HCT116 (cell line): ENCODE results near the gene C11orf91. TPM values are rescaled to one million over a fixed set of nuclear protein-coding genes. Genes with fewer than 3 reads are reported as not detected.

Experiments
- ATAC-seq: fragments of 200-7000 bp; cut with Tn5 transposase; 2 replicates; pipeline ENCODE4 v1.9.1; 2020; ENCODE audit warnings: mild to moderate bottlenecking, moderate library complexity
- BruUV-seq: library from RNA; stranded (reverse); fragments of 400-500 nt; replicated peaks from 2 replicates; lab custom pipeline; 2021; lab: Mats Ljungman, UMichigan
- CTCF ChIA-PET: fragments of 300-600 bp; sonication (Branson Sonifier 250); formaldehyde crosslinking; loops from one replicate; lab custom pipeline; 2021; ENCODE audit warnings: antibody characterized with exemption; lab: Charles Lee
- POLR2A ChIA-PET: fragments of 300-600, 350-600 bp; sonication (Branson Sonifier 250); formaldehyde crosslinking; loops from one replicate; lab custom pipeline; 2021; ENCODE audit warnings: antibody characterized with exemption; lab: Charles Lee
- RAD21 ChIA-PET, 2 experiments: fragments of 300-600 bp; sonication (Branson Sonifier 250); formaldehyde crosslinking; loops; one replicate each; lab custom pipeline; 2023; ENCODE audit warnings: low total read pairs in 2 of 2; ENCODE audit not compliant: uncharacterized antibody in 2 of 2, unreplicated experiment in 2 of 2, low non-redundant PET in 1 of 2; lab: Charles Lee
- DNase-seq: peaks from one replicate; pipeline ENCODE4 v3.0.0-alpha.2; 2010; ENCODE audit warnings: low read depth, low spot score
- H2AFZ ChIP-seq: fragments of 200-600 bp; shearing (Covaris generic), sonication (generic); 2 replicates; pipeline ENCODE4 v1.6.1; 2017; ENCODE audit warnings: low read depth, mixed run types, mixed read lengths, antibody characterized with exemption, low read length; ENCODE audit not compliant: poor library complexity, severe bottlenecking
- H3K27ac ChIP-seq: 2 replicates; pipeline ENCODE4 v1.5.1; 2012; ENCODE audit warnings: low read depth, low read length
- H3K27me3 ChIP-seq: fragments of 200-600 bp; sonication (generic); 2 replicates; pipeline ENCODE4 v1.6.1; 2016; ENCODE audit warnings: mixed run types, low read length, mixed read lengths; ENCODE audit not compliant: insufficient read depth
- H3K36me3 ChIP-seq, 2 experiments: fragments of 200-500 bp in 1 of 2; fragments of 200-600 bp in 1 of 2; sonication (Bioruptor generic) in 1 of 2; sonication (generic) in 1 of 2; 2 replicates each; pipeline versions ENCODE4 v1.5.1 to v1.6.1; 2014 to 2016; ENCODE audit warnings: low read length in 2 of 2, inconsistent platforms in 1 of 2, mixed read lengths in 1 of 2, mixed run types in 1 of 2; ENCODE audit not compliant: insufficient read depth in 2 of 2, control insufficient read depth in 1 of 2
- H3K4me1 ChIP-seq, 2 experiments: fragments of 200-600 bp in 1 of 2; sonication (generic) in 1 of 2; 2 replicates each; pipeline versions ENCODE4 v1.5.1 to v1.6.1; 2012 to 2017; ENCODE audit warnings: low read length in 2 of 2, inconsistent platforms in 1 of 2, mild to moderate bottlenecking in 1 of 2, mixed read lengths in 1 of 2, mixed run types in 1 of 2, moderate library complexity in 1 of 2; ENCODE audit not compliant: insufficient read depth in 2 of 2, control insufficient read depth in 1 of 2
- H3K4me2 ChIP-seq: fragments of 200-600 bp; sonication (generic); 2 replicates; pipeline ENCODE4 v1.6.1; 2017; ENCODE audit warnings: mixed run types, low read length, mixed read lengths
- H3K4me3 ChIP-seq, 2 experiments: fragments of 200-600 bp in 1 of 2; sonication (generic) in 1 of 2; replicated peaks in 1 of 2; 2 replicates each; pipeline ENCODE4 v1.5.1; 2011 to 2016; ENCODE audit warnings: low read length in 2 of 2, control low read depth in 1 of 2, low read depth in 1 of 2, mild to moderate bottlenecking in 1 of 2, mixed read lengths in 1 of 2, mixed run types in 1 of 2
- H3K79me2 ChIP-seq: fragments of 200-600 bp; sonication (generic); 2 replicates; pipeline ENCODE4 v1.6.1; 2017; ENCODE audit warnings: mild to moderate bottlenecking, mixed run types, low read length, moderate library complexity, mixed read lengths; ENCODE audit not compliant: insufficient read depth
- H3K9ac ChIP-seq: fragments of 200-600 bp; sonication (generic); 2 replicates; pipeline ENCODE4 v1.6.1; 2016; ENCODE audit warnings: low read length, mixed read lengths
- H3K9me2 ChIP-seq: fragments of 200-600 bp; sonication (generic), shearing (Covaris generic); 2 replicates; pipeline ENCODE4 v1.6.1; 2017; ENCODE audit warnings: mixed run types, mild to moderate bottlenecking, moderate library complexity; ENCODE audit not compliant: insufficient read depth
- H3K9me3 ChIP-seq, 2 experiments: fragments of 200-500 bp in 1 of 2; fragments of 200-600 bp in 1 of 2; sonication (Bioruptor generic) in 1 of 2; sonication (generic) in 1 of 2; 2 replicates each; pipeline ENCODE4 v1.6.1; 2014 to 2017; ENCODE audit warnings: low read length in 2 of 2, mixed read lengths in 2 of 2, inconsistent platforms in 1 of 2, low read depth in 1 of 2, mild to moderate bottlenecking in 1 of 2, mixed run types in 1 of 2, moderate library complexity in 1 of 2; ENCODE audit not compliant: control insufficient read depth in 1 of 2, insufficient read depth in 1 of 2
- H4K20me1 ChIP-seq: fragments of 200-600 bp; sonication (generic), shearing (Covaris generic); 2 replicates; pipeline ENCODE4 v1.6.1; 2017; ENCODE audit warnings: mixed run types, mild to moderate bottlenecking, moderate library complexity; ENCODE audit not compliant: insufficient read depth
- CBX3 ChIP-seq: IDR thresholded peaks from 2 replicates; pipeline ENCODE4 v1.6.1; 2012; ENCODE audit warnings: low read depth
- CEBPB ChIP-seq: IDR thresholded peaks from 2 replicates; pipeline ENCODE4 v1.6.1; 2012; ENCODE audit warnings: low read depth
- ELF1 ChIP-seq: IDR thresholded peaks from 2 replicates; pipeline ENCODE4 v1.6.1; 2012; ENCODE audit warnings: low read depth, borderline replicate concordance
- EZH2 ChIP-seq: fragments of 200-600 bp; sonication (generic); IDR thresholded peaks from 2 replicates; pipeline ENCODE4 v1.6.1; 2017; ENCODE audit warnings: antibody characterized with exemption, mixed run types
- EZH2phosphoT487 ChIP-seq: fragments of 200-600 bp; IDR thresholded peaks from 2 replicates; pipeline ENCODE4 v1.6.1; 2018; ENCODE audit warnings: antibody characterized with exemption, borderline replicate concordance
- FOSL1 ChIP-seq: IDR thresholded peaks from 2 replicates; pipeline ENCODE4 v1.6.1; 2012; ENCODE audit warnings: low read depth
- MAX ChIP-seq: IDR thresholded peaks from 2 replicates; pipeline ENCODE4 v1.6.1; 2012
- POLR2AphosphoS5 ChIP-seq: IDR thresholded peaks from 2 replicates; pipeline ENCODE4 v1.6.1; 2011; ENCODE audit warnings: mild to moderate bottlenecking, low read depth, low read length, moderate library complexity
- RAD21 ChIP-seq: IDR thresholded peaks from 2 replicates; pipeline ENCODE4 v1.6.1; 2012; ENCODE audit warnings: low read depth, mild to moderate bottlenecking
- REST ChIP-seq: IDR thresholded peaks from 2 replicates; pipeline ENCODE4 v1.6.1; 2012; ENCODE audit warnings: low read depth
- SP1 ChIP-seq: IDR thresholded peaks from 2 replicates; pipeline ENCODE4 v1.6.1; 2012; ENCODE audit warnings: low read depth
- YY1 ChIP-seq: IDR thresholded peaks from 2 replicates; pipeline ENCODE4 v1.6.1; 2011; ENCODE audit warnings: low read length, low read depth, moderate library complexity, mild to moderate bottlenecking; ENCODE audit not compliant: insufficient replicate concordance; ENCODE audit errors: extremely low read depth
- ZBTB33 ChIP-seq: IDR thresholded peaks from 2 replicates; pipeline ENCODE4 v1.6.1; 2011; ENCODE audit warnings: mild to moderate bottlenecking, low read length, moderate library complexity; ENCODE audit not compliant: insufficient replicate concordance; ENCODE audit errors: extremely low read depth
- ZNF274 ChIP-seq: fragments of 200-500 bp; sonication (Bioruptor generic); IDR thresholded peaks from 2 replicates; pipeline ENCODE4 v1.6.1; 2014; ENCODE audit warnings: mild to moderate bottlenecking, low read depth, low read length, inconsistent platforms
- intact Hi-C: fragments of 100-400 bp; cut with micrococcal nuclease; formaldehyde crosslinking; loops from 2 replicates; pipeline ENCODE4 v1.10.0; 2022
- total RNA-seq: library from RNA; stranded (reverse); gene quantifications from one replicate; pipeline ENCODE4 v1.2.1, GENCODE V29; 2021; ENCODE audit not compliant: unreplicated experiment
- TF ChIP-seq, protein P1 (sequence below), 3 experiments: fragments of 200-600 bp in 1 of 3; sonication (generic) in 1 of 3; IDR thresholded peaks in 2 of 3; conservative IDR thresholded peaks in 1 of 3; 2 replicates each; pipeline ENCODE4 v1.5.1; 2012 to 2017; ENCODE audit warnings: low read depth in 2 of 3, low read length in 2 of 3, antibody characterized with exemption in 1 of 3, borderline replicate concordance in 1 of 3, control low read depth in 1 of 3, mild to moderate bottlenecking in 1 of 3, mixed read lengths in 1 of 3, mixed run types in 1 of 3, moderate library complexity in 1 of 3; ENCODE audit not compliant: insufficient read depth in 1 of 3
- TF ChIP-seq, protein P2 (sequence below): IDR thresholded peaks from 2 replicates; pipeline ENCODE4 v1.6.1; 2012

The C11orf91 gene
- total RNA-seq, 1 experiment from 2014 or later = 0.54 TPM

- RAD21 ChIA-PET = interaction anchor here in 1 of 2 experiments (1.0 kb wide), 1 partner anchor 200 kb away, joined by 3 read pairs; no protein-coding TSS in a partner anchor
- H3K9ac ChIP-seq = no peak overlapping the region
- no peak overlapping the region for H3K4me2 ChIP-seq
- DNase-seq (no peak), ATAC-seq (no peak)
- H3K4me3 ChIP-seq = no peak overlapping the region
- no peak overlapping the region for H3K27ac ChIP-seq
- H2AFZ ChIP-seq = no peak overlapping the region
- H3K9me2 ChIP-seq = no peaks in the 10 kb centered on the region
- H4K20me1 ChIP-seq = no peaks in the 10 kb centered on the region
- H3K4me1 ChIP-seq = no peaks in the 10 kb centered on the region
- H3K9me3 ChIP-seq = no peaks in the 10 kb centered on the region
- no peaks in the 10 kb centered on the region for H3K27me3 ChIP-seq
- TF ChIP-seq, protein P1, sequence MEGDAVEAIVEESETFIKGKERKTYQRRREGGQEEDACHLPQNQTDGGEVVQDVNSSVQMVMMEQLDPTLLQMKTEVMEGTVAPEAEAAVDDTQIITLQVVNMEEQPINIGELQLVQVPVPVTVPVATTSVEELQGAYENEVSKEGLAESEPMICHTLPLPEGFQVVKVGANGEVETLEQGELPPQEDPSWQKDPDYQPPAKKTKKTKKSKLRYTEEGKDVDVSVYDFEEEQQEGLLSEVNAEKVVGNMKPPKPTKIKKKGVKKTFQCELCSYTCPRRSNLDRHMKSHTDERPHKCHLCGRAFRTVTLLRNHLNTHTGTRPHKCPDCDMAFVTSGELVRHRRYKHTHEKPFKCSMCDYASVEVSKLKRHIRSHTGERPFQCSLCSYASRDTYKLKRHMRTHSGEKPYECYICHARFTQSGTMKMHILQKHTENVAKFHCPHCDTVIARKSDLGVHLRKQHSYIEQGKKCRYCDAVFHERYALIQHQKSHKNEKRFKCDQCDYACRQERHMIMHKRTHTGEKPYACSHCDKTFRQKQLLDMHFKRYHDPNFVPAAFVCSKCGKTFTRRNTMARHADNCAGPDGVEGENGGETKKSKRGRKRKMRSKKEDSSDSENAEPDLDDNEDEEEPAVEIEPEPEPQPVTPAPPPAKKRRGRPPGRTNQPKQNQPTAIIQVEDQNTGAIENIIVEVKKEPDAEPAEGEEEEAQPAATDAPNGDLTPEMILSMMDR (IDR thresholded peaks at IDR 0.05 in 2 of 3, conservative IDR thresholded peaks at IDR 0.05 in 1 of 3; ENCODE audit: borderline replicate concordance in 1 of 3, insufficient read depth in 1 of 3, low read depth in 2 of 3, low read length in 2 of 3) = no peak
- no peak for TF ChIP-seq CEBPB
- no peak for TF ChIP-seq SP1
- no peak for TF ChIP-seq EZH2phosphoT487
- no peak for TF ChIP-seq FOSL1
- TF ChIP-seq, protein P2, sequence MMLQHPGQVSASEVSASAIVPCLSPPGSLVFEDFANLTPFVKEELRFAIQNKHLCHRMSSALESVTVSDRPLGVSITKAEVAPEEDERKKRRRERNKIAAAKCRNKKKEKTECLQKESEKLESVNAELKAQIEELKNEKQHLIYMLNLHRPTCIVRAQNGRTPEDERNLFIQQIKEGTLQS = no peak
- TF ChIP-seq POLR2AphosphoS5 = no peak
- no peak for TF ChIP-seq MAX
- TF ChIP-seq ZNF274 = no peak
- TF ChIP-seq REST = no peak
- TF ChIP-seq EZH2 = no peak
- no peak for TF ChIP-seq YY1
- no peak for TF ChIP-seq ELF1
- TF ChIP-seq RAD21 = no peak
- no peak for TF ChIP-seq CBX3
- no peak for TF ChIP-seq ZBTB33
- intact Hi-C loops = loop anchor here (5.0 kb wide), 1 partner anchor 201 kb away; no protein-coding TSS in a partner anchor
- no TSS peak for BruUV-seq
- no peaks in the 10 kb centered on the region for H3K79me2 ChIP-seq
- POLR2A ChIA-PET = interaction anchor here (1.3 to 1.6 kb wide), 2 partner anchors 42 to 52 kb away, joined by 7 to 11 read pairs; partner anchors contain the start of gene C11orf91
- CTCF ChIA-PET = interaction anchor here (1.2 to 1.8 kb wide), 12 partner anchors 11 to 678 kb away, joined by 3 to 67 read pairs (median 12); partner anchors contain the start of gene C11orf91
- H3K36me3 ChIP-seq = peaks cover 5 to 8% of the 10 kb centered on the region in 2 experiments; a peak in 2 of 4 replicates
Observed at GRCh38 chr11:33743291-33743690, 42.7 kb upstream of the C11orf91 start.
